HepG2 (cell line): ENCODE results near the gene STARD10. TPM values are rescaled to one million over a fixed set of nuclear protein-coding genes. Genes with fewer than 3 reads are reported as not detected.

Experiments
- EHMT2 ChIP-seq: fragments of 200-600 bp; sonication (generic); IDR thresholded peaks from 2 replicates; pipeline ENCODE4 v1.7.0; 2017; ENCODE audit warnings: antibody characterized with exemption, low read depth, low read length, borderline replicate concordance
- KLF12 ChIP-seq: sonication (generic); formaldehyde crosslinking; IDR thresholded peaks from 2 replicates; pipeline ENCODE4 v1.4.0; 2020; ENCODE audit warnings: missing genetic modification reagents, borderline replicate concordance
- MAFK ChIP-seq, 2 experiments: IDR thresholded peaks in 1 of 2; conservative IDR thresholded peaks in 1 of 2; 2 replicates each; pipeline ENCODE4 v1.6.1; 2011; ENCODE audit warnings: improper control_type of control experiment in 2 of 2, low read length in 2 of 2
- MXI1 ChIP-seq: IDR thresholded peaks from 3 replicates; pipeline ENCODE4 v1.6.1; 2012; ENCODE audit warnings: low read depth, low read length, inconsistent platforms, borderline replicate concordance
- RFXANK ChIP-seq: IDR thresholded peaks from 2 replicates; pipeline ENCODE4 v1.6.1; 2016
- SOX5 ChIP-seq: IDR thresholded peaks from 2 replicates; pipeline ENCODE4 v1.6.1; 2016; ENCODE audit warnings: borderline replicate concordance
- TAF1 ChIP-seq: sonication (generic); formaldehyde crosslinking; IDR thresholded peaks from 2 replicates; pipeline ENCODE4 v1.4.0; 2020; ENCODE audit warnings: missing genetic modification reagents
- ZMYM2 ChIP-seq: sonication (generic); formaldehyde crosslinking; IDR thresholded peaks from 2 replicates; pipeline ENCODE4 v1.8.0; 2022; ENCODE audit warnings: mild to moderate bottlenecking, missing genetic modification reagents
- ZMYM4 ChIP-seq: sonication (generic); formaldehyde crosslinking; IDR thresholded peaks from 2 replicates; pipeline ENCODE4 v1.8.1; 2023; ENCODE audit warnings: mild to moderate bottlenecking, missing genetic modification reagents
- ZNF256 ChIP-seq: sonication (generic); formaldehyde crosslinking; conservative IDR thresholded peaks from 2 replicates; pipeline ENCODE4 v1.4.0; 2020; ENCODE audit warnings: missing genetic modification reagents
- ZNF446 ChIP-seq: sonication (generic); formaldehyde crosslinking; IDR thresholded peaks from 2 replicates; pipeline ENCODE4 v1.5.0; 2020; ENCODE audit warnings: mild to moderate bottlenecking, missing genetic modification reagents
- ZNF501 ChIP-seq: sonication (generic); formaldehyde crosslinking; IDR thresholded peaks from 2 replicates; pipeline ENCODE4 v1.5.1; 2020; ENCODE audit warnings: mild to moderate bottlenecking, moderate library complexity, missing genetic modification reagents
- ZSCAN20 ChIP-seq: sonication (generic); formaldehyde crosslinking; IDR thresholded peaks from 2 replicates; pipeline ENCODE4 v1.4.0; 2020; ENCODE audit warnings: missing genetic modification reagents, mild to moderate bottlenecking, borderline replicate concordance
- polyA plus RNA-seq, 8 experiments: library from polyadenylated mRNA; depleted of rRNA in 3 of 8; stranded (reverse) in 7 of 8; unstranded in 1 of 8; fragments of >200 nt; fragmentation: Illumina TruSeq in 4 of 8; extraction: Trizol in 4 of 8; gene quantifications; 2 replicates each; pipeline versions ENCODE4 v1.2.1 to v1.2.3, GENCODE V29; 2011 to 2016; ENCODE audit warnings: low read depth in 4 of 8, missing spikeins in 1 of 8, mixed read lengths in 1 of 8; ENCODE audit not compliant: insufficient read depth in 1 of 8
- total RNA-seq, 5 experiments: library from RNA; depleted of rRNA; stranded (reverse); fragments of >200 nt; fragmentation: Illumina TruSeq; extraction: Trizol; gene quantifications; 2 replicates each; pipeline ENCODE4 v1.2.3, GENCODE V29; 2016; ENCODE audit warnings: low read depth in 1 of 5
- TF ChIP-seq, protein P1 (sequence below): sonication (generic); formaldehyde crosslinking; IDR thresholded peaks from 2 replicates; pipeline ENCODE4 v1.4.0; 2020; ENCODE audit warnings: missing genetic modification reagents
- TF ChIP-seq, protein P2 (sequence below): IDR thresholded peaks from 2 replicates; pipeline ENCODE4 v1.6.1; 2016
- TF ChIP-seq, protein P3 (sequence below): IDR thresholded peaks from 2 replicates; pipeline ENCODE4 v1.4.0; 2020; ENCODE audit warnings: mild to moderate bottlenecking, missing genetic modification reagents
- TF ChIP-seq, protein P4 (sequence below): sonication (generic); formaldehyde crosslinking; IDR thresholded peaks from 2 replicates; pipeline ENCODE4 v1.5.0; 2020; ENCODE audit warnings: mild to moderate bottlenecking, missing genetic modification reagents, moderate library complexity

STARD10 gene
- total and polyA plus RNA-seq, 2 of the 13 experiments (the other 11 are each of a cell fraction or from before 2014, with no cell fraction given) = 260 to 341 TPM

DNA sequence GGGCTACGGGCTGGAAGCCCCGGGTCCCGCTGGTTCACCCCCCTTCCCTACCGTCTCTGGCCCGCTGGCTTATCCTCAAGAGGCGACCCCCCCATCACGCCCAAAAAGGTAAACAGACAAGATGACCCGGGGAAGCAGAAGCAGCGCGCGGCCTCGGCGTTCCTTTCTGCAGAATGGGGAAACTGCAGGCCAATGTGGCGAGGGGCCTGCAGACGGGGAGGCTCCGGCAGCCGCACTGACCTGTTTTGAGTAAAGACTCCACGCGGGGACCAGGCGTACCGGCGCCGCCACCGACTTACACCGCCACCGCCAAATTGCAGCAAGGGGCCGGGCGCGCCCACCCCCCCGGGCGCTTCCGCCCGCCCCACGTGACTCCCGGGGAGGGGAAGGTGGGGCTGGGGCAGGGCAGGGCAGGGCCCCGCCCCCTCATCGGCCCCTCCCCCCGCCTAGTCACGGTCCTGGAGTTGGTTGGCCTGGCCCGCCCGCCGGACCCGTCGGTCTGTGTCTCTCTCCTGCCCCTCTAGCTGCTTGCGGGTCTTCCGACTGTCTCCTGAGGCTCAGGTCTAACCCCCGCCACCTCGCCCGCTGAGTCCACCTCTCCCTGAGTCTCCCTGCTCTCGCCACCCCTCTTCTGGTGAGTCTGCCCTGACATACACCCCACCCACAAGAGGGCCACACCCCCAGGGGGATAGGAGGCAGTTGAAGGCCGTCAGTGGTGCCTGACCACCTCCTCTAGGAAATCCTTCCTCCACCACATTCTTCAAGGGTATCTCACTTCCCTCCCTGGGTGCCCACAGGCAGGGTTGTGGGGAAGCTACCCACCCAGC, 41.5 kb downstream of the STARD10 start, which contains the start of gene ARAP1 (continued):
- peak; percentile 61; the same call in 1 of the 2 replicates for TF ChIP-seq TAF1 (CRISPR knock-in tag)
- TF ChIP-seq RFXANK (CRISPR knock-in tag) = no peak
- TF ChIP-seq, protein P1, sequence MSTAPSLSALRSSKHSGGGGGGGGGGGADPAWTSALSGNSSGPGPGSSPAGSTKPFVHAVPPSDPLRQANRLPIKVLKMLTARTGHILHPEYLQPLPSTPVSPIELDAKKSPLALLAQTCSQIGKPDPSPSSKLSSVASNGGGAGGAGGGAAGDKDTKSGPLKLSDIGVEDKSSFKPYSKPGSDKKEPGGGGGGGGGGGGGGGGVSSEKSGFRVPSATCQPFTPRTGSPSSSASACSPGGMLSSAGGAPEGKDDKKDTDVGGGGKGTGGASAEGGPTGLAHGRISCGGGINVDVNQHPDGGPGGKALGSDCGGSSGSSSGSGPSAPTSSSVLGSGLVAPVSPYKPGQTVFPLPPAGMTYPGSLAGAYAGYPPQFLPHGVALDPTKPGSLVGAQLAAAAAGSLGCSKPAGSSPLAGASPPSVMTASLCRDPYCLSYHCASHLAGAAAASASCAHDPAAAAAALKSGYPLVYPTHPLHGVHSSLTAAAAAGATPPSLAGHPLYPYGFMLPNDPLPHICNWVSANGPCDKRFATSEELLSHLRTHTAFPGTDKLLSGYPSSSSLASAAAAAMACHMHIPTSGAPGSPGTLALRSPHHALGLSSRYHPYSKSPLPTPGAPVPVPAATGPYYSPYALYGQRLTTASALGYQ (CRISPR knock-in tag) = 0 out of 2 replicates have a peak, but pooled peaks have one; percentile 36
- no peak for TF ChIP-seq EHMT2
- TF ChIP-seq SOX5 (CRISPR knock-in tag) = no peak; the same call in 1 of the 2 replicates
- TF ChIP-seq, protein P2, sequence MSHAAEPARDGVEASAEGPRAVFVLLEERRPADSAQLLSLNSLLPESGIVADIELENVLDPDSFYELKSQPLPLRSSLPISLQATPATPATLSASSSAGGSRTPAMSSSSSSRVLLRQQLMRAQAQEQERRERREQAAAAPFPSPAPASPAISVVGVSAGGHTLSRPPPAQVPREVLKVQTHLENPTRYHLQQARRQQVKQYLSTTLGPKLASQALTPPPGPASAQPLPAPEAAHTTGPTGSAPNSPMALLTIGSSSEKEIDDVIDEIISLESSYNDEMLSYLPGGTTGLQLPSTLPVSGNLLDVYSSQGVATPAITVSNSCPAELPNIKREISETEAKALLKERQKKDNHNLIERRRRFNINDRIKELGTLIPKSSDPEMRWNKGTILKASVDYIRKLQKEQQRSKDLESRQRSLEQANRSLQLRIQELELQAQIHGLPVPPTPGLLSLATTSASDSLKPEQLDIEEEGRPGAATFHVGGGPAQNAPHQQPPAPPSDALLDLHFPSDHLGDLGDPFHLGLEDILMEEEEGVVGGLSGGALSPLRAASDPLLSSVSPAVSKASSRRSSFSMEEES (CRISPR knock-in tag) = peak; percentile 75
- TF ChIP-seq ZNF256 (CRISPR knock-in tag) = no peak
- peak; percentile 77 for TF ChIP-seq ZNF501 (CRISPR knock-in tag)
- TF ChIP-seq, protein P3, sequence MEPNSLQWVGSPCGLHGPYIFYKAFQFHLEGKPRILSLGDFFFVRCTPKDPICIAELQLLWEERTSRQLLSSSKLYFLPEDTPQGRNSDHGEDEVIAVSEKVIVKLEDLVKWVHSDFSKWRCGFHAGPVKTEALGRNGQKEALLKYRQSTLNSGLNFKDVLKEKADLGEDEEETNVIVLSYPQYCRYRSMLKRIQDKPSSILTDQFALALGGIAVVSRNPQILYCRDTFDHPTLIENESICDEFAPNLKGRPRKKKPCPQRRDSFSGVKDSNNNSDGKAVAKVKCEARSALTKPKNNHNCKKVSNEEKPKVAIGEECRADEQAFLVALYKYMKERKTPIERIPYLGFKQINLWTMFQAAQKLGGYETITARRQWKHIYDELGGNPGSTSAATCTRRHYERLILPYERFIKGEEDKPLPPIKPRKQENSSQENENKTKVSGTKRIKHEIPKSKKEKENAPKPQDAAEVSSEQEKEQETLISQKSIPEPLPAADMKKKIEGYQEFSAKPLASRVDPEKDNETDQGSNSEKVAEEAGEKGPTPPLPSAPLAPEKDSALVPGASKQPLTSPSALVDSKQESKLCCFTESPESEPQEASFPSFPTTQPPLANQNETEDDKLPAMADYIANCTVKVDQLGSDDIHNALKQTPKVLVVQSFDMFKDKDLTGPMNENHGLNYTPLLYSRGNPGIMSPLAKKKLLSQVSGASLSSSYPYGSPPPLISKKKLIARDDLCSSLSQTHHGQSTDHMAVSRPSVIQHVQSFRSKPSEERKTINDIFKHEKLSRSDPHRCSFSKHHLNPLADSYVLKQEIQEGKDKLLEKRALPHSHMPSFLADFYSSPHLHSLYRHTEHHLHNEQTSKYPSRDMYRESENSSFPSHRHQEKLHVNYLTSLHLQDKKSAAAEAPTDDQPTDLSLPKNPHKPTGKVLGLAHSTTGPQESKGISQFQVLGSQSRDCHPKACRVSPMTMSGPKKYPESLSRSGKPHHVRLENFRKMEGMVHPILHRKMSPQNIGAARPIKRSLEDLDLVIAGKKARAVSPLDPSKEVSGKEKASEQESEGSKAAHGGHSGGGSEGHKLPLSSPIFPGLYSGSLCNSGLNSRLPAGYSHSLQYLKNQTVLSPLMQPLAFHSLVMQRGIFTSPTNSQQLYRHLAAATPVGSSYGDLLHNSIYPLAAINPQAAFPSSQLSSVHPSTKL (CRISPR knock-in tag) = peak; percentile 40; the same call in 1 of the 2 replicates
- 0 out of 2 replicates have a peak, but pooled peaks have one; percentile 25 for TF ChIP-seq ZMYM2
- 0 out of 2 replicates have a peak, but pooled peaks have one; percentile 24 for TF ChIP-seq ZNF446 (CRISPR knock-in tag)
- no peak for TF ChIP-seq ZSCAN20
- no peak for TF ChIP-seq MAFK (conservative IDR thresholded peaks at IDR 0.05 in 1 of 2, IDR thresholded peaks at IDR 0.05 in 1 of 2; ENCODE audit: low read length in 2 of 2)
- TF ChIP-seq KLF12 (CRISPR knock-in tag) = peak; percentile 68; the same call in 1 of the 2 replicates
- TF ChIP-seq MXI1 = peak; percentile 34; the same call in 1 of the 3 replicates
- TF ChIP-seq ZMYM4 = peak; percentile 14; the same call in 1 of the 2 replicates
- TF ChIP-seq, protein P4, sequence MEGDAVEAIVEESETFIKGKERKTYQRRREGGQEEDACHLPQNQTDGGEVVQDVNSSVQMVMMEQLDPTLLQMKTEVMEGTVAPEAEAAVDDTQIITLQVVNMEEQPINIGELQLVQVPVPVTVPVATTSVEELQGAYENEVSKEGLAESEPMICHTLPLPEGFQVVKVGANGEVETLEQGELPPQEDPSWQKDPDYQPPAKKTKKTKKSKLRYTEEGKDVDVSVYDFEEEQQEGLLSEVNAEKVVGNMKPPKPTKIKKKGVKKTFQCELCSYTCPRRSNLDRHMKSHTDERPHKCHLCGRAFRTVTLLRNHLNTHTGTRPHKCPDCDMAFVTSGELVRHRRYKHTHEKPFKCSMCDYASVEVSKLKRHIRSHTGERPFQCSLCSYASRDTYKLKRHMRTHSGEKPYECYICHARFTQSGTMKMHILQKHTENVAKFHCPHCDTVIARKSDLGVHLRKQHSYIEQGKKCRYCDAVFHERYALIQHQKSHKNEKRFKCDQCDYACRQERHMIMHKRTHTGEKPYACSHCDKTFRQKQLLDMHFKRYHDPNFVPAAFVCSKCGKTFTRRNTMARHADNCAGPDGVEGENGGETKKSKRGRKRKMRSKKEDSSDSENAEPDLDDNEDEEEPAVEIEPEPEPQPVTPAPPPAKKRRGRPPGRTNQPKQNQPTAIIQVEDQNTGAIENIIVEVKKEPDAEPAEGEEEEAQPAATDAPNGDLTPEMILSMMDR (CRISPR knock-in tag) = peak; percentile 24
